Ishikawa (cell line): ENCODE measurements around the gene OR10G8.

Experiments
- CEBPB ChIP-seq: IDR thresholded peaks from 2 replicates; pipeline ENCODE4 v1.6.1; 2012
- CREB1 ChIP-seq: IDR thresholded peaks from 2 replicates; pipeline ENCODE4 v1.6.1; 2012; ENCODE audit warnings: low read depth
- EGR1 ChIP-seq: IDR thresholded peaks from 2 replicates; pipeline ENCODE4 v1.6.1; 2012
- EP300 ChIP-seq: IDR thresholded peaks from 2 replicates; pipeline ENCODE4 v1.6.1; 2012; ENCODE audit warnings: borderline replicate concordance
- FOXM1 ChIP-seq: IDR thresholded peaks from 2 replicates; pipeline ENCODE4 v1.6.1; 2012; ENCODE audit warnings: low read depth, borderline replicate concordance
- NFIC ChIP-seq: IDR thresholded peaks from 2 replicates; pipeline ENCODE4 v1.6.1; 2012
- RAD21 ChIP-seq: IDR thresholded peaks from 2 replicates; pipeline ENCODE4 v1.6.1; 2012; ENCODE audit warnings: low read depth
- TAF1 ChIP-seq: IDR thresholded peaks from 2 replicates; pipeline ENCODE4 v1.6.1; 2012; ENCODE audit warnings: low read depth, mild to moderate bottlenecking
- TCF12 ChIP-seq: IDR thresholded peaks from 2 replicates; pipeline ENCODE4 v1.6.1; 2012; ENCODE audit warnings: low read depth
- TEAD4 ChIP-seq: IDR thresholded peaks from 2 replicates; pipeline ENCODE4 v1.6.1; 2012
- YY1 ChIP-seq: IDR thresholded peaks from 2 replicates; pipeline ENCODE4 v1.6.1; 2012; ENCODE audit warnings: low read depth
- ZBTB7A ChIP-seq: IDR thresholded peaks from 2 replicates; pipeline ENCODE4 v1.6.1; 2012; ENCODE audit warnings: low read depth
- TF ChIP-seq, protein P1 (sequence below): IDR thresholded peaks from 2 replicates; pipeline ENCODE4 v1.6.1; 2012
- TF ChIP-seq, protein P2 (sequence below): IDR thresholded peaks from 2 replicates; pipeline ENCODE4 v1.6.1; 2012; ENCODE audit warnings: low read depth, mild to moderate bottlenecking
- TF ChIP-seq, protein P3 (sequence below): IDR thresholded peaks from 2 replicates; pipeline ENCODE4 v1.6.1; 2012

The OR10G8 gene

DNA sequence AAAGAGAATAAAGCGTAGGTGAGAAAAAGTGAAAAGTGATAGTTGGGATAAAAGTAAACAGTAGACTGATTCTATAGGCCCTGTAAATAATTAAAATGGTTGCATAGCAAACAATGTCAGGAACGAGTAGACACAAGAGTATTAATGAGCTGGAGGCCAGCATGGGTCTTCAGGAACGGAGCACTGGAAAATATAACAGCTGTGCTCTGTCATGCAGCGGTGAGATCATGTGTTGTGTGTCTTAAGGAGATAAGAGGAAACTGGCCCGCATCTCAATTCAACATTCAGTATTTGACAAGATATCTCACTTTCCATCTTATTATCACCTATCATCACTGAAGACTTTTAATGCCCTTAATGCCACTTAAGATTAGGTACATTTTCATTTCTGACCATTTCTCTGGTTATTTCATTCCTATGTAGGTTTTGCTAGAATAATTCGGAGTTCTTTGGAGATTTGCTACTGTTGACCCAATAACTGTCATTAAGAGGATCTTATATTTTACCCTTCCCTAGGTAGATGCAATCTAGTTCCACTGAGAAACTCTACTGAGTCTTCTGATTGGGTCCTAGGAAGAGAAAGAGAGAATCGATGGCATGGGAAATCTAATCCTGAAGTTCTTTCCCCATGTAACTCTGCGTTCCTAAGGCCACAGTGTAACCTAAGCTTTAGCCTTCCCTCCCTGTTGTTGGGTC, 53.2 kb downstream of the OR10G8 start:
- TF ChIP-seq TEAD4: no peak
- no peak for TF ChIP-seq RAD21
- no peak for TF ChIP-seq TAF1
- TF ChIP-seq CEBPB: no peak
- no peak for TF ChIP-seq CREB1
- no peak for TF ChIP-seq ZBTB7A
- TF ChIP-seq, protein P1, sequence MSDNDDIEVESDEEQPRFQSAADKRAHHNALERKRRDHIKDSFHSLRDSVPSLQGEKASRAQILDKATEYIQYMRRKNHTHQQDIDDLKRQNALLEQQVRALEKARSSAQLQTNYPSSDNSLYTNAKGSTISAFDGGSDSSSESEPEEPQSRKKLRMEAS: no peak
- TF ChIP-seq, protein P2, sequence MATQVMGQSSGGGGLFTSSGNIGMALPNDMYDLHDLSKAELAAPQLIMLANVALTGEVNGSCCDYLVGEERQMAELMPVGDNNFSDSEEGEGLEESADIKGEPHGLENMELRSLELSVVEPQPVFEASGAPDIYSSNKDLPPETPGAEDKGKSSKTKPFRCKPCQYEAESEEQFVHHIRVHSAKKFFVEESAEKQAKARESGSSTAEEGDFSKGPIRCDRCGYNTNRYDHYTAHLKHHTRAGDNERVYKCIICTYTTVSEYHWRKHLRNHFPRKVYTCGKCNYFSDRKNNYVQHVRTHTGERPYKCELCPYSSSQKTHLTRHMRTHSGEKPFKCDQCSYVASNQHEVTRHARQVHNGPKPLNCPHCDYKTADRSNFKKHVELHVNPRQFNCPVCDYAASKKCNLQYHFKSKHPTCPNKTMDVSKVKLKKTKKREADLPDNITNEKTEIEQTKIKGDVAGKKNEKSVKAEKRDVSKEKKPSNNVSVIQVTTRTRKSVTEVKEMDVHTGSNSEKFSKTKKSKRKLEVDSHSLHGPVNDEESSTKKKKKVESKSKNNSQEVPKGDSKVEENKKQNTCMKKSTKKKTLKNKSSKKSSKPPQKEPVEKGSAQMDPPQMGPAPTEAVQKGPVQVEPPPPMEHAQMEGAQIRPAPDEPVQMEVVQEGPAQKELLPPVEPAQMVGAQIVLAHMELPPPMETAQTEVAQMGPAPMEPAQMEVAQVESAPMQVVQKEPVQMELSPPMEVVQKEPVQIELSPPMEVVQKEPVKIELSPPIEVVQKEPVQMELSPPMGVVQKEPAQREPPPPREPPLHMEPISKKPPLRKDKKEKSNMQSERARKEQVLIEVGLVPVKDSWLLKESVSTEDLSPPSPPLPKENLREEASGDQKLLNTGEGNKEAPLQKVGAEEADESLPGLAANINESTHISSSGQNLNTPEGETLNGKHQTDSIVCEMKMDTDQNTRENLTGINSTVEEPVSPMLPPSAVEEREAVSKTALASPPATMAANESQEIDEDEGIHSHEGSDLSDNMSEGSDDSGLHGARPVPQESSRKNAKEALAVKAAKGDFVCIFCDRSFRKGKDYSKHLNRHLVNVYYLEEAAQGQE: no peak
- no peak for TF ChIP-seq FOXM1
- TF ChIP-seq YY1: no peak
- no peak for TF ChIP-seq EGR1
- no peak for TF ChIP-seq EP300
- TF ChIP-seq, protein P3, sequence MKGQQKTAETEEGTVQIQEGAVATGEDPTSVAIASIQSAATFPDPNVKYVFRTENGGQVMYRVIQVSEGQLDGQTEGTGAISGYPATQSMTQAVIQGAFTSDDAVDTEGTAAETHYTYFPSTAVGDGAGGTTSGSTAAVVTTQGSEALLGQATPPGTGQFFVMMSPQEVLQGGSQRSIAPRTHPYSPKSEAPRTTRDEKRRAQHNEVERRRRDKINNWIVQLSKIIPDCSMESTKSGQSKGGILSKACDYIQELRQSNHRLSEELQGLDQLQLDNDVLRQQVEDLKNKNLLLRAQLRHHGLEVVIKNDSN: no peak
- no peak for TF ChIP-seq NFIC
- TF ChIP-seq TCF12: no peak
